Fibroblast of lung (primary cell): Measurements from ENCODE around the gene TRIM43B.
"Not testable (repeated sequence)": the region's sequence is repeated elsewhere in the genome, so short reads cannot be mapped to it uniquely, and the experiment has no call there.

Experiments
- CTCF ChIP-seq, 2 donors: IDR thresholded peaks in 1 of 2; conservative IDR thresholded peaks in 1 of 2; 1 replicate in 1 of 2; 2 replicates in 1 of 2; pipeline ENCODE4 v1.5.1; 2011 to 2012; ENCODE audit warnings: low read length in 2 of 2, control low read depth in 1 of 2, inconsistent platforms in 1 of 2, low read depth in 1 of 2, mild to moderate bottlenecking in 1 of 2
- EZH2 ChIP-seq: IDR thresholded peaks from 2 replicates; pipeline ENCODE4 v1.5.1; 2012; ENCODE audit warnings: low read length, control low read depth, mild to moderate bottlenecking; ENCODE audit errors: missing control alignments

GRCh38 chr2:95466572-95466971 is 18.0 kb downstream of the TRIM43B start:
- TF ChIP-seq CTCF (conservative IDR thresholded peaks at IDR 0.05 in 1 of 2, IDR thresholded peaks at IDR 0.05 in 1 of 2; ENCODE audit: low read depth in 1 of 2, low read length in 2 of 2); EZH2: not testable (repeated sequence)
